HG03045 (cell line): ENCODE measurements around the gene RTL10.
"Not testable (repeated sequence)": the region's sequence is repeated elsewhere in the genome, so short reads cannot be mapped to it uniquely, and the experiment has no call there.

Source experiments
- ATAC-seq: cut with Tn5 transposase; IDR thresholded peaks from one replicate; pipeline ENCODE4 v1.9.1; 2021; ENCODE audit warnings: mild to moderate bottlenecking, moderate library complexity; ENCODE audit not compliant: unreplicated experiment

Gene RTL10

DNA sequence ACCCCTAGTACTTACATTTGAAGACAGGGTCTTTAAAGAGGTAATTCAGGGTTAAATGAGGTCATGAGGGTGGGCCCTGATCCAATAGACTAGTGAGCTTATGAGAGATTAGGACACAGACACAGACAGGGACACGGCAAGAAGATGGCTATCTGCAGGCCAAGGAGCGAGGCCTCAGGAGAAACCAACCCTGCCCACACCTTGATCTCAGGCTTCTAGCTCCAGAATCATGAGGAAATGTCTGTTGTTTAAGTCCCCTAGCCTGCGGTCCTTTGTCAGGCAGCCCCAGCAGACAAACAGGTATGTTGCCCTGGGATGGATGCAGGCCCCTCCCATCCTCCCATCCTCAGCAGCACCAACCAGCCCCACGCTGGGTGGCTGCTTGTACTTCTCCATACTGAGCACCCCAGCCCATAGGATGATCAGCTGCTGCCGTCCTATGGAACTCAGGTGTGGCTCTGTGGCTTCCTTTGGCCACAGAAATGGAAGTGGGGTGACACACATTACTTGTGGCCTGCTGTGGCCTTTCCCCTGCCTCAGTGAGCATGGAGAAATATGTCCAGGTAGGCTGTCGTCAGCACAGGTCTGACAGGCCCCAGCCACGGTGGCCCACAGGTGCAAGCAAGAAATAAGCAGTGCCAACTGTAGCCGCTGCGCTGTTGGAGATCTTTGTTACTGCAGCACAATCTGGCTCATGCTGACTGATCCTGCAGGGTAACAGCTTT lies 7.9 kb downstream of the RTL10 start:
- no peak for ATAC-seq

DNA sequence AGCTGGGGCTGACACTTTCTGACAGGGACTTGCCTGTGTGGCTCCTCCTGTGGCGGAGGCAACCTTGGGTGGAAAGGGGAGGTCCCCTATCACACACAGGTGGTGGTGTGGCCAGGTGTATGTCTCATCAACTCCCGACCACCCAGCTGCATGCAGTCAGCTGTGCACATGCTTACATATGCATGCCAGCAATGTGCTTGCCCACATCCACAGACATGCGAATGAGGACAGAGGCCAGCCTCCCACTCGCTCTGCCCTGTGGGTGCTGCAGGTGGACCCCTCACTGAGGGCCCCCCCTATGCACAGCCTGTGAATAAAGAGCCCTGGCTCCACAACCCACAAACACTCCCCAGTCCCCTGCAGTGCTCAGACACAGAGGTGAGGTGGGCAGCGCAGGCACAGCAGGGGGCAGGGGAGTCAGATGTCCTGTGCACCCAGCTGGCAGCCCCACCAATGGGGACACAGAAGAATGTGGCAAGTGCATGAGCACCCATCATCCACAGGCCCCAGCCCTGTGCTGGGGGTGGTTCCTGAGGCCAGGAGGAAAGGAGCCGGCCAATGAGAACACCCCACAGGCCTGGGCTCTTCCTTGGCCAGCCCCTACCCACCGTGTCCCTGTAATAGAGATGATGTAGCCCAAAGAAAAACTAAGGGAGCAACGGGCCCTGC lies 9.5 kb downstream of the RTL10 start:
- ATAC-seq = no peak

DNA sequence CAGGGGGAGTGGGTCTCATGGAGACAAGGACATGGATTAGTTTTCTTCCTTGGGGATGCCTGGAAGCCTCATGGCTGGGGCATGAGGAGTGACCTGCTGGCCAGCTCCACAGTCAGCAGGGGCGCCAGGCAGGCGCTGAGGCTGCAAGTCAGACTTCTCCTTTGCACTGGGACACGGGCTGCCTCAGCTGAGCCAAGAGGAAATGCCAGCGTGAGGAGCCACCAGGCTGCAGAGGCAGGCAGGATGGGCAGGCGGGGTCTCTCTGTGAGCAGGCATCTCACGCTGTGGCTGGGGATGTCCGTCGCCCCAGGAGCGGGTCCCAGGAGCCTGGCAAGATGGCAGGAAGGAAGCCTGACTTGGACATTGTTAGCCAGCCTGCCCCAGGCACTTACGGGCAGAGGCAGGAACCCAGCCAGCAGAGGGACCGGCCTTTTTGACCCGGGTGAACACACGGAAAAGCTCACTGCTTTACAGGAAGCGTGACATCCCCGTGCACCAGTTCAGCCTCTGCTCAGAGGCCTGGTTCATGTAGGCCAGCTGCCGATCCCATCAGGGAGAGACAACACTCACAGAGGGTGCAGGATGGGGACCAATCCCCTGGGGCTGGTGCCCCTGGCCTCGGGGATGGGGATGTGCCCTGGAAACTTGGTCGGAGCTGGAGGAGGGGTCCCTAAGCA lies 10.2 kb downstream of the RTL10 start:
- ATAC-seq = no peak

DNA sequence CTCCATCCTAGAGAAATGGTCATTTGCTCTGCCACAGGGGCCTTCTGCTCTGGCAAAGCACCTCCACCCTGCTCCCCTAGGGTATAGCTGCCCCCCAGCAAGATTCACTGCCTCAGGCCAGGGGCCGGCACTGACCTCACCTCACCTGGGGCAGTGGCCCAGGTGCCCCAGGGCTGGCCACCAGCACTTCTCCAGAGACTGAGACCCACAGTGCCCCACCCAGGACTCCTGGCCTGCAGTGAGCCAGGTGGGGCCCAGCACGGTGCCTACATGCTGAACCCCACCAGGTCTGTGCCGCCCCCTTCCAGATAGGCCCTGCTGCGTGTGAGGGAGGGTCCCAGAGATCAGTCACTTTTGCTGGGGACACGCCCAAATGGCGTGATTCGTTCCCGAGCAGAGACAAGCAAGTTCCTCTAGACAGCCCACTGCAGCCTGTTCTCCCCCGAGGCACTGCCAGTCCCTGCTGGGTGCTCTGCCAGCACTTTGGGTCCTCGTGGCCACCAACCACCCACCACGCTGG lies 10.8 kb downstream of the RTL10 start:
- ATAC-seq = no peak

DNA sequence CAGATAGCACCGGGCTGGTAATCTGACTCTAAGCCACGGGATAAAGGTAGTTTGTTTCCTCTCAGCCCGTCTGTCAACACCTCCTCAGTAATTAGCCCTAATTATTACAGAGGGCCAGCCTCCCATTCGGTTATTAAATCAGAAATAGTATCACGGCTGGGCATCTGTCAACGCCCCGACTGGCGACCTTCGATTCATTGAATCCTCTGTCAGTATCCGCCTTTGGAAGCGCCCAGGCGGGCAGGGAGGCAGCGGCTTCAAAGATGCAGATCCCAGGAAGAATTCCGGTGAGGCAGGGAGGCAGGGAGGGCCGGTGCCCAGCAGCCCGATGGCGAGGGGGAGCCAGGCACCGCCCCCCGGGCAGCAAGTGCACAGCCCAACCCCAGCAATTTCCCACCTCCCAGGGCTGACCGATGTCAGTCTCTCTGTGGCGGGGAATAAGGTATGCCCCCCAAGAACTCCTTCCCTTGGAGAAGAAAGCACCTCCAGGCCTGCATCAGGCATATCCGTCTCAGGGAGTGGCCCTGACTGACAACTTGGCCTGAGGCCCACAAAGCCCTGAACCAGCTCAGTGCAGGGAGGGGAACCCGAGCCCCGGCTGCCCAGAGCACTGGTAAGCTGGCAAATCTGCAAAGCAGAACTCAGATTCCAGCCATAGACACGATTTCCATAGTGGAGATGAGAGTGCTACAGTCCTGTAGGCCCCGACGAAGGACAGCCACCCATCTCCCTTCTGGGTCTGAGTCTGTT lies 11.4 kb downstream of the RTL10 start:
- no peak for ATAC-seq

DNA sequence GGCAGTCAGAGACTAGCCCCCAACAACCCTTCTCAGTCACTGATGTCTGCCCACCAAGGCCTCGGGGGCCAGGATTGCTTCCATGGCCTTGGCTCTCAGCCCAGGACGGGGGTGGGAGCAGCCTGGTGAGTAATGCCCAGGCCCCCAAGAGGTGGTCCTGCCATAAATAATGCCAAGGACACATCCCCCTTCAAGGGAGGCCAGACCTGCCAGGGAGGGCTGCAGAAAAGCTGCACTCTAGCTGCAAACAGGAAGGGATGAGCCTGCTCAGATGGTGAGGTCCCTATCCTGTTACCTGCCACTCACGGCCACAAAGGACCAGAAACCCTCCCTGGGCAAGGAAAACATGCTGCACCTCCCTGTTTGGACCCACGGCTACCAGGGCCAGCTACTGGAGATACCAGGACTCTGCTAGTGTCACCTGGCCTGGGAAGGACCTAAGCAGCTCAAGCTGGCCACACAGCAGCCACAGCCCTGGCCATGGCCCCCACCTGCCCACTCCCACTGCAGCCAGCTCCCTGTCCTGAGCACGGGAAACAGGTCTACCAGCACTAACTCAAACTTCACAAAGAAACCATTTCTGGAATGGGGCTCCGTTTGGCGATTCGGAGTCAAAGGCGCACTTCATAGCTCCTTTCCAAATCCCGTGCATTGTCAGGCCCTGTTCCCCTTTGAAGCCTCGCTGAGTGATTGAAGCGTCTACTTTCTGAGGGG lies 12.1 kb downstream of the RTL10 start:
- ATAC-seq = no peak

DNA sequence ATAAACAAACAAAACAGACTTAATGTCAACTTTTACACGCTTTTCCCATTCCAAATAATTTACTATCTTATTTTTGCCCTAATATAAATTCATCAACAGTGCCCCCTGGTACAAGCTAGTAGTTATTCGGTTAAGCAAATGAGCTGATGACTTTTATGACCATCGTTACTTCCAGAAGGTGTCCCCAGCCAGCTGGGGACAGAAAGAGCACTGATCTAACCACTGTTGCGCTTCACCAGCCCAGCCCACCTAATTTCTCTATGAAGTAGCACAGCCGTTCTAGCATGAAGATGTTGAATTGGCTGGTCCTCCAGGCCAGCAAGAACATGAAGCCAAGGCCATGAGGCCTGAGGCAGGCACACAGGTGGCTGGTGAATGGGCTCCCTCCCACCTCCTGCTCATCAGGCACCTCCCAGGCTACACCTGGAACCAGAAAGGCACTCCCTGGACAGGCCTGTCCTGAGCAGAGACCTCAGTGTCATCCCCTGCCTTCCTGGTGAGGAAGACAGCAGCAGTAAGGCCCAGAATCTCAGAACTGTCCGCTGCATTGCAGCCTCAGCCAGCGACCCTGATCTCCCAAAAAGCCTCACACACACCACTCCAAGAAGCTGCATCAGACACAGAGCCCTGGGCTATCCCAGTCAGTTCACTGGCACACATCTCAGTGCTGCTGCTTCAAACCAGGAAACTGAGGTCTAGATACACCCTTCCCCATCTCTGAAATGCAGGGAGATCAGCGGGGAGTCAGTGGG lies 12.9 kb downstream of the RTL10 start:
- ATAC-seq = no peak

DNA sequence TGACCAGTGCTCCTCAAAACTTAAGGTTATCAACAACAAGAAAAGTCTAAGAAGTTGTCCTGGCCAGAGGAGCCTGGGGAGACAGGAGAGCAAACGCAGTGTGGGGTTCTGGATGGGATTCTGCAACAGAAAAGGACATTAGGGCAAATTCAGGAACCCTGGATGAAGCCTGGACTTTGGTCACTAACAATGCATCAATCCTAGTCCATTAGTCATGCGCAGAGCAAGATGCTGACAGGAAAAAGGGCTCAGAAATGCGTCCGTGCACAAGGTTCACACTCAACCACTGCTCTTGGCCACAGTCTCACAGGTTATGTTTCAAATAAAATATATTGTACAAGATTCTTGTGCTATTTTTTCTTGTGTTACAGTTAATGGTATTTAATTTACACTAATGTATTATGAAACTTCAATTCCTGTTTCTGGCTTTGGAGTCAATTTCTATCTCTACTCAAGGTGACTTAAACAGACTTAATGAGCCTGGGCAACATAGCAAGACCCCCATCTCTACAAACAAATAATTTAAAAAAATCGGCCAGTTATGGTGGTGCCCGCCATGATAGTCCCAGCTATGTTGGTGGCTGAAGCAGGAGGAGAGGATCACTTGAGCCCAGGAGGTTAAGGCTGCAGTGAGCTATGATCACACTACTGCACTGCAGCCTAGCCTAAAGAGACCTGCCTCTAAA lies 13.6 kb downstream of the RTL10 start:
- no peak for ATAC-seq

DNA sequence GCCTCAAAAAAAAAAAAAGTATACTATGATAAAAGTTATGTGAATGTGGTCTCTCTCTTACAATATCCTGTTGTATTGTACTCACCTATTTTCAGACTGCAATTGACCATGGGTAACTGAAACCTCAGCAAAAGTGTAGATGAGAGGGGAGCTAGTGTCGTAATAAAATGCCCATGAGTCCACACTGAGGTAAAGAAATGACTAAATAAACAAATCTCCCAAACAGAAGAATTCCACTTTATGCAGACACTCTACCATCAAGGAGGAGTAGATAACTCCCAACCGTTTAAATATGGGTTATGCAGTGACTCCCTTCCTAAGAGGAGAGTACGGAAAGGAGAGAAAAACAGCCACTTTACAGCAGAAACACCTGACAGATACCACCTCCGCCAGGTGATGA lies 14.6 kb downstream of the RTL10 start:
- no peak for ATAC-seq

DNA sequence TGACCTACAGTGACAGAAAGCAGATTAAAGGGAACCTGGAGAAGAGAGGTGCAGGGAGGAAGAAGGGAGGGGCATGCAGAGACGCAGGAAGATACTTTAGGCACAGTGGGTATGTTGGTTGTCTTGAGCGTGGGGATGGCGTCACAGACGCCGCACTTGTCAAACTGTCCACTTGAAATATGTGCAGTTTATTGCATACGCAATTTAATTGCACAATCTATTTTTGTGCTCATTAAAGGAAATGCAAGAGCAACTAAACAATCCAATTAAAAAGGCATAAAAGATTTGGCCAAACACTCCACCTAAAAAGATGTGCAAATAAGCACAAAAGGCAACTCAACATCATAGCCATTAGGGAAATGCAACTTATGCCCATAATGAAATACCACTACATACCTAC lies 16.8 kb downstream of the RTL10 start:
- ATAC-seq = no peak

DNA sequence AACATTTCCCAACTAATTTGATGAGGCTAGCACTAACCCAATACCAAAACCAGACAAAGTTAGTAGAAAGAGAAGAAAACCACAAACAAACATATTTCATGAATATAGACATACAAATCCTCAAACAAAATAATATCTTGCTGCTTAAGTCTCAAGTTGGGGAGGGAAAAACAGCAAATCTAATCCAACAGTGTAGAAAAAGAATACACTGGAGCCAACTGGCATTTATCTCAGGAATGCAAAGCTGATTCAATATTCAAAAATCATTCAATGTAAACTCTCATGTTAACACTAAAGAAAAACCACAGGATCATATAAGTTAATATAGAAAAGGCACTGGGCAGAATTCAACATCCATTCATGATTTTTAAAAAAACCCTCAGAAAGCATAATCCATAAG lies 18.2 kb downstream of the RTL10 start:
- no peak for ATAC-seq

DNA sequence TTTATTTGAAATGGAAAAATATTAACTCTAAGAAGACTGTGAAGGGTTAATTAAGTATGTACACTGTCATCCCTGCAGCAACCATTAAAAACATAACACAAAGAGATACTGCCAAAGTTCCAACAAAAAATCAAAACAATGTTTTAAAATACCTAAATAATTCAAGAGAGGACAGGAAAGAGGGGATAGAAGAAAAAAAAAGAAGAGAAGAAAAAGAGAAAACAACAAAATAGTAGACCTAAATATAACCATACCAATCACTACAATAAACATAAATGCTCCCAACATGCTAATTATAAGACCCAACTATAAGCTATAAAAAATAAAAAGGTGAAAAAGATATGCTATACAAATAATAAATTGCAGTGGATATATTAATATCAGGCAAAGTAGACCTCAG lies 20.1 kb downstream of the RTL10 start:
- ATAC-seq = no peak

DNA sequence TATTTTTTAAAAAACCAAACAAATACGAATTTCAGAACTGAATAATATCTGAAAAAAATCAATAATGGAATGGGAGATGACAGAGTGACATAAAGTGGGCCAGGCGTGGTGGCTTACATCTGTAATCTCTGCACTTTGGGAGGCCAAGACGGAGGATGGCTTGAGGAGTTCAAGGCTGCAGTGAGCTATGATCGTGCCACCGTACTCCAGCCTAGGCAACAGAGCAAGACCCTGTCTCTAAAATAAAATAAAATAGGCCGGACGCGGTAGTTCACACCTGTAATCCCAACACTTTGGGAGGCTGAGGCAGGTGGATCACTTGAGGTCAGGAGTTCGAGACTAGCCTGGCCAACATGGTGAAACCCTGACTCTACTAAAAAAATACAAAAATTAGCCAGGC lies 21.3 kb downstream of the RTL10 start:
- not testable (repeated sequence) for ATAC-seq

DNA sequence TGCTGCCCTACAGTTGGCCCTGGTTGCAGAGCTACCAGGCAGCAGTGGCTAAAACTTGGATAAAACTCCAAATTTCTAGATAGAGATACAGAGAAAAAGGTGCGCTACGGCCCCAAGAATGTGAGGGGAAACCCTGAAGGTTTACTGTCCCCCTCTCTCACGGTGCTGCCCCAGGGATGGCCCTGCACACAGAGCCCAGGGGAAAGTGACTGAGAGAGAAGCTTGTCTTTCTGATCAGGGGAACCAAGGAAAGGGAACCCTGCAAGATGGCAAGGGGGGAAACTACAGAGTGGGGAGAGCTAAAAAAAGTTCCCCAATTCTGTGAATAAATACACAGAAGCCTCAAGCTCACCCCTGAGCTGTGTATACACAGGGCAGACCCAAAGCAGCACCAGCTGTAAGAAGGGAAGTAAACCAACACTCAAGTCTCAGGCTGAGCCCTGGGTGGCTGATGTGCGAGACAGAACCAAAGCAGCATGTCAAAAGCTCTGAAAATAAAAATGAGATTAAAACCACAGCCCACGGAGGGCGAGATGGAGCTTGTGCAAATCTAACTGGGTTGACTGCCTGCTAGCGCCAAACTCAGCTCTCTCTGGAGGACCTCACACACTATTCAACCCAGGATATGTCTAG lies 22.1 kb downstream of the RTL10 start:
- ATAC-seq = no peak

DNA sequence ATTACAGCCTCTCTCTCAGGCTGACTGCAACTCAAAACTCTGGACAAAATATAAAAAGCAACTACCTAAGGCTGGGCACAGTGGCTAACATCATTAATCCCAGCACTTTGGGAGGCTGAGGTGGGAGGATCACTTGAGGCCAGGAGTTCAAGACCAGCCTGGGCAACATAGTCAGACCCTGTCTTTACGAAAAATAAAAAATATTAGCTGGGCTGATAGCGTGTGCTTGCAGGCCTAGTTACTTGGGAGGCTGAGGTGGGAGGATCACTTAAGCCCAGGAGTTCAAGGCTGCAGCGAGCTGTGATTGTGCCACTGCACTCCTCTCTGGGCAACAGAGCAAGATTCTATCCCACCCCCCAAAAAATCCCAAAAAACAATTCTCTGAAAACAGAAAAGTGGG lies 22.7 kb downstream of the RTL10 start:
- not testable (repeated sequence) for ATAC-seq

DNA sequence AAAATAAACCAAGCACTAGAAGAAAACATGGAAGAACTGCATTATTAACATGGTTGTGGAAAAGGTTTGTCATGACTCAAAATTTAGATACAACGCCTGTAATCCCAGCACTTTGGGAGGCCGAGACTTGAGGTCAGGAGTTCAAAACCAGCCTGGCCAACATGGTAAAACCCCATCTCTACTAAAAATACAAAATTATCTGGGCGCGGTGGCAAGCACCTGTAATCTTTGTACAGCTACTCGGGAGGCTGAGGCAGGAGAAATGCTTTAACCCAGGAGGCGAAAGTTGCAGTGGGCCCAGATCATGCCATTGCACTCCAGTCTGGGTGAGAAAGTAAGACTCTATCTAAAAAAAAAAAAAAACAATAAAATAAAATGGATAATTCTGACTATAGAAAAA lies 23.7 kb downstream of the RTL10 start:
- no peak for ATAC-seq

DNA sequence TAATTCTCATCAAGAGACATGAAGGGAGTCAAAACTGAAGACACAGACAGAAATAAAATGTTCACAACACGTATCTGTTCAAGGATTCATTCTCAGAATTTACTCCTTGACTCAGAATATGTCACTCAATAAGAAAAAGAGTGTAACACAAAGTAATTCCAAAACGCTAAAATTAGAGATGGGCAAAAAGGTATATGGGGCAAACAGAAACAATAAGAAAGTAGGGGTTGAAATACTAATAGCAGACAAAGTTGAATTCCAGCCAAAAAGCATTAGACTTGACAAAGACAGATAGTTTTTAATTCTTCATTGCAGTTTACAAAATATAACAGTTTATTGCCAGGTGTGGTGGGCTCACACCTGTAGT lies 26.7 kb downstream of the RTL10 start:
- no peak for ATAC-seq

DNA sequence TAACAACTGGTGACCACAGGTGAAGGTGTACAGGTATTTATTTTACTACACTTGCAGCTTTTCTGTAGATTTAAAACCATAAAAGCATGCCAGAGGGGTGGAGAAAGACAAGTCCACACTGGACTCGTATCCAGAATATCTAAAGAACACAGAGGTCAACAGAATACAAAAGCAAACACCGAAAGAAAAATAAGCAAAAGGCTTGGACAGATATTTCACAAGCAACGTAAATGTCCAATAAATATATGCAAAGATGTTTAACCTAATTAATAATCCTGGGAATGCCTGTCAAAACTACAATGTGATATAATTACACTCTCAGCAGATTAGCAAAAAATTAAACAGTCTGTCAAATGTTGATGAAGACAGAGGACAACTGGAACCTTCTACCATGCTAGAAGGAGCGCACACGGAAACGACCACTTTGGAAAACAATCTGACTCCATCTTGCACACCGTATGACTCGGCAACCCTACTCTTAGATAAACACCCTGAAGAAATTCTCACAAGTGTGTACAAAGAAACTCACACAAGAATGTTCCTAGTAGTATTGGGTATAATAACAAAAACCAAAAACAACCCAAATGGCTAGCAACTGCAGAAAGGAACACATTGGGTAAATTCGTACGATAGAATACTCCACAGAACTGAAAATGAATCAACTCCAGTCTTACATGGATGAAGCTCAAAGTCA lies 27.2 kb downstream of the RTL10 start:
- ATAC-seq = no peak

DNA sequence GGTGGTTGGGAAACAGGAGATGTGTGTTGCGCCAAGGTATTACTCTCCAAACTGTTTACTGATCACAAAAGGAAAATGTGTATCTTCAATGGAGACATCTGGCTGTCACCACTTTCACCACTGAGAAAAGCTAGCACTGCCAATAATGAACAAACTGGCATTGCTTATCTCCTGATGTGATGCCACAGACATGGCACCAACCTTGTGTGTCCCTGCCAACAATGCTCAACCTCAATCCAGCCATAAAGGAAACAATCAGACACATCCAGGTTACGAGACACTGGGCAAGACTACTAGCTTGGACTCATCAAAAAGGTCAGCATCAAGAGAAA lies 28.1 kb downstream of the RTL10 start:
- no peak for ATAC-seq
